Neural crest cell (in vitro differentiated cells): ENCODE results near the gene ODC1. TPM values are rescaled to one million over a fixed set of nuclear protein-coding genes. Genes with fewer than 3 reads are reported as not detected.
A peak's percentile ranks its signal among the peaks of the same experiment; 100 is the strongest.

Experiments
- DNase-seq: peaks from one replicate; pipeline ENCODE4 v3.0.0; 2021; ENCODE audit warnings: low read depth, mixed read lengths, low spot score
- H3K27ac Mint-ChIP-seq: one replicate; pipeline ENCODE4 v1.8.0; 2021; ENCODE audit warnings: mild to moderate bottlenecking, mixed read lengths; ENCODE audit not compliant: unreplicated experiment
- H3K27me3 Mint-ChIP-seq: 2 replicates; pipeline ENCODE4 v1.8.0; 2021; ENCODE audit warnings: low read depth, mild to moderate bottlenecking, mixed read lengths
- H3K36me3 Mint-ChIP-seq: 2 replicates; pipeline ENCODE4 v1.8.0; 2021; ENCODE audit warnings: low read depth, mild to moderate bottlenecking, mixed read lengths
- H3K4me1 Mint-ChIP-seq: 2 replicates; pipeline ENCODE4 v1.8.0; 2021; ENCODE audit warnings: mixed read lengths
- H3K4me3 Mint-ChIP-seq: one replicate; pipeline ENCODE4 v1.8.0; 2021; ENCODE audit warnings: mild to moderate bottlenecking, mixed read lengths
- H3K9me3 Mint-ChIP-seq: 2 replicates; pipeline ENCODE4 v1.8.0; 2021; ENCODE audit warnings: mixed read lengths
- CTCF ChIP-seq: fragments of 200-600 bp; sonication (generic); conservative IDR thresholded peaks from 2 replicates; pipeline ENCODE4 v1.5.0; 2021; ENCODE audit warnings: antibody characterized with exemption, mild to moderate bottlenecking
- long read RNA-seq: library from polyadenylated mRNA; unstranded; transcript quantifications from one replicate; pipeline ENCODE4 v2.0.0, GENCODE V29; 2020
- total RNA-seq: library from RNA; stranded (reverse); gene quantifications from 2 replicates; pipeline ENCODE4 v1.2.1, GENCODE V29; 2021

Gene ODC1
- total RNA-seq = 279 and 290 TPM in 2 replicates
- long read RNA-seq, transcript ODC1-201 (12 exons, 2,653 nt) = major isoform, 56 of 91 reads
- long read RNA-seq, partial matches to known transcripts = 24 of 91 reads
- long read RNA-seq, other reads (novel, unspliced or antisense) = 11 of 91 reads

DNA sequence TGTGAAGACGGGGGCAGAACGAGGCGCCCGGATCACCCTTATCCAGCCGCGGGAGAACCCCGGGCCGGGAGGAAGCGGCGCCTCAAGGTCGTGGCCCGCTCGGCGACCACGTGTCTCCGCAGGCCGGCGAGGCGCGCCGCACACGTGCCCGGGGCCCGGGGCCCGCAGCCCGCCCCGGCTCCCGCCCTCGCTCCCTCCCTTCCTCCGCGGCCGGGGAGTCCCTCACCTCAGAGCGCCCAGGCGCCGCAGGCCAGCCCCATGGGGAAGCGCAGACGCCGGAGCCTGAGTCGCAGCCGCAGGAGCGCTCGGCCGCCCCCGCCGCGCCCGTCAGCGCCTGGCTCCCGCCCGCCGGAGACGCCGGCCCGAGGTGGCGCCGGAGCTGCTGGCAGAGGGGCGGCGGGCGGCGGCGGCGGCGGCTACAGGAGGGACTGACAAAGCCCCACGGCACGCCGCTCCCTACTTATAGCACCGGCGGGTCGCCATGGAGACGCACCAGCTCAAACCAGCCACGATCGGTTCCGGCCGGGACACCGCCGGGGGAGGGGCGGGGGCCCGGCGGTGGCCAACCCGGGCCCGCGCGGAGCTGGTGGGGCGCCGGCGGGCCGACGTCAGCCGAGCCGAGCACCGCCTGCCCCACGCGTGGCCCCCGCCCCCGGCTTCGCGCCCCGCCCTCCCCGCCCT, at the start of gene ODC1:
ODC1 (minus strand) TSS at position 433 of the 681 bp plus-strand sequence. CDS start 3,295 bp downstream, outside the sequence.
- H3K27me3 Mint-ChIP-seq = no peaks in the 10 kb centered on the region
- peaks cover 28% of the 10 kb centered on the region for H3K4me1 Mint-ChIP-seq
- no peaks in the 10 kb centered on the region for H3K9me3 Mint-ChIP-seq
- peaks cover 6% of the 10 kb centered on the region for H3K36me3 Mint-ChIP-seq
- no peak for TF ChIP-seq CTCF
- H3K27ac Mint-ChIP-seq = peak within 1 kb of the TSS; percentile 88
- peak within 1 kb of the TSS; percentile 90 for H3K4me3 Mint-ChIP-seq
- peak; percentile 96 for DNase-seq

DNA sequence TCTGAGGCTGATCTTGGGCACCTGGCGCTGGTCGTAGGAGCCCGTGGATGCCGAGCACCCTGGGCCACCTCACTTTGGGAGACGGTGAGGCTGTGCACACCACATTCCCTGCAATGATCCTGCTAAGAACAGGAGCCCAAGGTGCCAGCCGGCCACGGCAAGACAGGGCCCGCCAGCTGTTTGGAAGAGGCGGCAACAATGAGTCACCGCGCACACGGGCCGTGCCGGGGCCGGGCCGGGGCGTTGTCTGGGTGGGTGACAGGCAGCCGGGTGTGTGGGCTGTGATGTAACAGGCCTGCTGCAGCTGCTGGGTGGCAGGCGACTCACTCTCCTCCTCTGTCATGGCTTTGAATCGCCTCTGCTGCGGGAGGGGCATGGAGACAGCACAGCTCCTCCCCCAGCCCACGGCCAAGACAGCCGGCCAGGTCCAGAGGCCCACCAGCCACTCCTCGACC, 49.7 kb upstream of the ODC1 start:
- no peak for DNase-seq
- Mint-ChIP-seq H3K27me3 (peaks cover 12% of the 10 kb centered on the region), H3K4me1 (peaks cover 8% of the 10 kb centered on the region), H3K27ac (no peak overlapping the region), H3K4me3 (no peak overlapping the region), H3K36me3 (no peaks in the 10 kb centered on the region), H3K9me3 (no peaks in the 10 kb centered on the region)
- TF ChIP-seq CTCF = no peak

DNA sequence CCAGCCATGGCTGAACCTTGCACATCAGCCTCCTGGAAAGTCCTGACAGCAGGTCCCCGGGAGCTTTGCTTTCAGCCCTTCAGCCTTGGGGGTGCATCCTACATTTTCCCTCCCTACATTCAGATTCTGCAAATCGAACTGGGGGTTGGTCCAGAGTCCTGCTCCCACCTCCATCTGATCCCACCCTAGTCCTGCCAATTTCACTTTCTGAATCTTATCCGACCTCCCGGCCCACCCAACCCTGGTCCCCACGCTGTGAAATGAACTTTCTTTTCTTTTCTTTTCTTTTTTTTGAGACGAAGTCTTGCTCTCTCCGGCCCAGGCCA, 47.8 kb upstream of the ODC1 start:
- TF ChIP-seq CTCF = no peak
- H3K9me3 Mint-ChIP-seq = peaks cover 6% of the 10 kb centered on the region

DNA sequence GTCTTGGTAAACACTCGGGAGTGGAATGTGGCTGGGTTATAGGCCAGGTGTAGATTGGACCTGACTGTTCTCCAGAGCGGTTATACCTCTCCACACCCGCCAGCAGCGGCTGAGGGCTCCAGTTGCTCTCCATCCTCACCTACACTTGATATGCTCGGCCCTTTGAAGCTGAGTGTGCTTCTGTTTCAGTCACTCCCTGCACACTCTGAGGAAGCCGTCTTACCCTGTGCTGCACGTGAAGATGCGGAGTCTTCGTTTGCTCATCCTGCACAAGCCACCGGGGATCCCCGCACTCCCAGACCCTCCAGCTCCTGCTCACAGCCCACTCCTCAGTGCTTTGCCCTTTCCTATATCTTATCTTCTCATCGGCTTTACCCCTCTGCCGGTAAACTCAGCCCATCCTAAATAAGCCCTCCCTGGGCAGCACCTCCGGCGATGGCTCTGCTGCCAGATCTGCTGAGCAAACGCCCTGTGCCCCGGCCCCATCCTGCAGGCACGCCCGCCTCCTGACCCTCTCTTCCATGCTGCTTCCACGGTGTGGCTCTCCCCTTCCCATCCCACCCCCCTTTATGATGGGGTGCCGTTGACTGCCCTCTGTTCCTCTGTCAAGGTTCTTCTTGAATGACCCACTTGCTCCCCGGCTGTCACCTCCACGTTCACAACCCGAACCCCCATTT, 47.3 kb upstream of the ODC1 start:
- H3K4me1 Mint-ChIP-seq = peaks cover 4% of the 10 kb centered on the region
- no peak for DNase-seq
- H3K4me3 Mint-ChIP-seq = no peak overlapping the region
- no peak overlapping the region for H3K27ac Mint-ChIP-seq
- peaks cover 2% of the 10 kb centered on the region for H3K36me3 Mint-ChIP-seq
- H3K9me3 Mint-ChIP-seq = peaks cover 8% of the 10 kb centered on the region
- peaks cover 12% of the 10 kb centered on the region for H3K27me3 Mint-ChIP-seq
- TF ChIP-seq CTCF = no peak

More for the DNA sequence above, 47.8 kb upstream of the ODC1 start:
- Mint-ChIP-seq H3K27me3 (peaks cover 12% of the 10 kb centered on the region), H3K4me1 (peaks cover 4% of the 10 kb centered on the region), H3K27ac (no peak overlapping the region), H3K36me3 (peaks cover 2% of the 10 kb centered on the region), H3K4me3 (no peak overlapping the region)
- DNase-seq = no peak

DNA sequence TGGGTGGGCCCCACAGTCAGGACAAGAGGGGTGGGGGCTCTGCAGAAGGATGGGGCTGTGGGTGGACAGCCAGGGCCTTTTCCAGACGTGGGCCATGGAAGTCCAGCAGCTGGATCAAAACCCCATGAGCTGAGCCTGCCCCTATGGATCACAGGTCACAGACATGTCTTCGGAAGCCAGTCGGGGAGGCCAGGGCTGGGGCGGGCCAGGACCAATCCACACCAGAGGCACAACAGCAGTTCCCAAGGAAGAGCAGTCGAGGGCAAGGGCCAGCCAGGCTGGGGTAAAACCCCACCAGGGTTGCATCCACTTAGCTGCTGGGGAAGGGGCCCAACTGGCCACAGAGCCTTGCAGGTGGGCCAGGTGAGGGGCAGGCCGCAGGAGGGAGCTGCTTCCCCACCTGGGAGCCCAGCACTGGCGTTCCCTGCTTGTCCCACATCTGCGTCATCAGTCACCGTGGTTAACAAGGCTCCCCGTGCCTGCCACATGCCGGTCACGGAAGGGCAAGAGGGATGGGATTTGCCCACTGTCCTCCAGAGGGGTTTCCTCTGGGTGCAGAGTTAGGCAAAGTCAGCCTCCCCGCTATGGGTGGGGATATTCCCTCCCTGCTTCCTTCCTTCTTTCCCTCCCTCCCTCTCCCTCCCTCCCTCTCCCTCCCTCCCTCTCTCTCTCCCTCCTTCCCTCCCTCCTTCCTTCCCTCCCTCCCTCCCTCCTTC, 46.4 kb upstream of the ODC1 start:
- Mint-ChIP-seq H3K4me3 (no peak overlapping the region), H3K4me1 (peaks cover 4% of the 10 kb centered on the region), H3K36me3 (peaks cover 2% of the 10 kb centered on the region), H3K27me3 (peaks cover 12% of the 10 kb centered on the region), H3K9me3 (peaks cover 8% of the 10 kb centered on the region), H3K27ac (no peak overlapping the region)
- DNase-seq = no peak
- no peak for TF ChIP-seq CTCF
